OCI-LY7 (cell line): Measurements from ENCODE around the gene MED27. TPM values are rescaled to one million over a fixed set of nuclear protein-coding genes. Genes with fewer than 3 reads are reported as not detected.

Source experiments
- BruUV-seq: library from RNA; stranded (reverse); fragments of 400-500 nt; replicated peaks from 2 replicates; lab custom pipeline; 2021; lab: Mats Ljungman, UMichigan
- CTCF ChIA-PET: fragments of 300-600 bp; sonication (Branson Sonifier 250); formaldehyde crosslinking; loops from one replicate; lab custom pipeline; 2022; ENCODE audit warnings: antibody characterized with exemption; ENCODE audit not compliant: unreplicated experiment; lab: Charles Lee
- POLR2A ChIA-PET: fragments of 300-600 bp; sonication (Branson Sonifier 250); formaldehyde crosslinking; loops from one replicate; lab custom pipeline; 2022; ENCODE audit warnings: antibody characterized with exemption; lab: Charles Lee
- DNase-seq: peaks from one replicate; pipeline ENCODE4 v3.0.0-alpha.2; 2015; ENCODE audit warnings: low spot score
- H2AFZ ChIP-seq: fragments of 200-600 bp; sonication (generic), shearing (Covaris generic); 2 replicates; pipeline ENCODE4 v1.6.1; 2014; ENCODE audit warnings: mild to moderate bottlenecking, antibody characterized with exemption, low read length, moderate library complexity
- H3K27ac ChIP-seq: fragments of 200-600 bp; sonication (generic); 2 replicates; pipeline ENCODE4 v1.5.1; 2014; ENCODE audit warnings: mixed run types, low read depth, mild to moderate bottlenecking, moderate library complexity, low read length, inconsistent platforms; ENCODE audit not compliant: poor library complexity, severe bottlenecking
- H3K36me3 ChIP-seq: fragments of 200-600 bp; sonication (generic); 2 replicates; pipeline ENCODE4 v1.6.1; 2014; ENCODE audit warnings: mild to moderate bottlenecking, antibody characterized with exemption, low read length, moderate library complexity, mixed read lengths; ENCODE audit not compliant: insufficient read depth
- H3K4me1 ChIP-seq: fragments of 200-600 bp; sonication (generic); 2 replicates; pipeline ENCODE4 v1.5.1; 2014; ENCODE audit warnings: mild to moderate bottlenecking, low read length; ENCODE audit not compliant: insufficient read depth, poor library complexity, severe bottlenecking
- H3K4me2 ChIP-seq: fragments of 200-600 bp; sonication (generic); 2 replicates; pipeline ENCODE4 v1.6.1; 2014; ENCODE audit warnings: mild to moderate bottlenecking, low read length
- H3K4me3 ChIP-seq: fragments of 200-600 bp; sonication (generic); 2 replicates; pipeline ENCODE4 v1.5.1; 2014; ENCODE audit warnings: mild to moderate bottlenecking, low read depth, low read length; ENCODE audit not compliant: poor library complexity, severe bottlenecking
- H3K79me2 ChIP-seq: fragments of 200-600 bp; sonication (generic); 2 replicates; pipeline ENCODE4 v1.6.1; 2016; ENCODE audit warnings: low read depth, mild to moderate bottlenecking, low read length, moderate library complexity, mixed read lengths; ENCODE audit not compliant: insufficient read depth
- H3K9me2 ChIP-seq: fragments of 200-600 bp; sonication (generic); 2 replicates; pipeline ENCODE4 v1.6.1; 2016; ENCODE audit warnings: mild to moderate bottlenecking, low read length, mixed read lengths; ENCODE audit not compliant: insufficient read depth
- H3K9me3 ChIP-seq: fragments of 200-600 bp; sonication (generic); 2 replicates; pipeline ENCODE4 v1.6.1; 2014; ENCODE audit warnings: mild to moderate bottlenecking, mixed run types, low read length, mixed read lengths
- H4K20me1 ChIP-seq: fragments of 200-600 bp; sonication (generic); 2 replicates; pipeline ENCODE4 v1.6.1; 2014; ENCODE audit warnings: mild to moderate bottlenecking, antibody characterized with exemption, low read length, moderate library complexity, mixed read lengths; ENCODE audit not compliant: insufficient read depth
- CTCF ChIP-seq: fragments of 200-600 bp; sonication (generic); conservative IDR thresholded peaks from 2 replicates; pipeline ENCODE4 v1.5.1; 2014; ENCODE audit warnings: mild to moderate bottlenecking, antibody characterized with exemption, low read length, moderate library complexity, mixed read lengths
- EZH2phosphoT487 ChIP-seq: fragments of 200-600 bp; sonication (generic); IDR thresholded peaks from 2 replicates; pipeline ENCODE4 v1.6.1; 2018; ENCODE audit warnings: low read depth, borderline replicate concordance, mild to moderate bottlenecking, mixed run types, antibody characterized with exemption, low read length, moderate library complexity, mixed read lengths
- intact Hi-C: fragments of 100-400 bp; cut with micrococcal nuclease; formaldehyde crosslinking; loops from one replicate; pipeline ENCODE4 v1.10.0; 2022; ENCODE audit not compliant: unreplicated experiment
- total RNA-seq, 2 experiments: library from RNA; depleted of rRNA in 1 of 2; stranded (reverse); fragments of >200 nt in 1 of 2; shearing (Covaris generic) in 1 of 2; gene quantifications; 2 replicates each; pipeline ENCODE4 v1.2.3, GENCODE V29; 2014 to 2022

The MED27 gene
- total RNA-seq, 2 experiments from 2014 or later = 23.1 to 32.6 TPM

- TF ChIP-seq EZH2phosphoT487 (no peak), CTCF (no peak)
- peaks cover 18% of the 10 kb centered on the region for H3K4me1 ChIP-seq
- ChIA-PET CTCF (no interaction called here), POLR2A (interaction anchor here (0.6 kb wide), 2 partner anchors 113 to 164 kb away, joined by 3 read pairs; no protein-coding TSS in a partner anchor)
- H3K27ac ChIP-seq = no peak overlapping the region
- BruUV-seq = no TSS peak
- no peaks in the 10 kb centered on the region for H3K9me3 ChIP-seq
- H2AFZ ChIP-seq = no peak overlapping the region
- H3K36me3 ChIP-seq = 0 out of 2 replicates have a peak, but pooled peaks cover 3% of the 10 kb centered on the region
- no peak overlapping the region for H3K4me3 ChIP-seq
- H4K20me1 ChIP-seq = no peaks in the 10 kb centered on the region
- intact Hi-C loops = no loop called here
- H3K79me2 ChIP-seq = peaks cover 15% of the 10 kb centered on the region; the same call in 1 of the 2 replicates
- H3K9me2 ChIP-seq = no peaks in the 10 kb centered on the region
- no peak overlapping the region for H3K4me2 ChIP-seq
- no peak for DNase-seq
Observed at GRCh38 chr9:132082188-132082587, 2.5 kb upstream of the MED27 start.

- Histone ChIP-seq H4K20me1 (no peaks in the 10 kb centered on the region), H3K9me3 (no peaks in the 10 kb centered on the region), H3K4me3 (peak overlapping the region; percentile 97), H2AFZ (peak overlapping the region; percentile 98; the same call in 1 of the 2 replicates), H3K4me1 (peaks cover 18% of the 10 kb centered on the region), H3K79me2 (peaks cover 19% of the 10 kb centered on the region; the same call in 1 of the 2 replicates), H3K9me2 (no peaks in the 10 kb centered on the region), H3K36me3 (peaks cover 32% of the 10 kb centered on the region), H3K4me2 (peak overlapping the region; percentile 89), H3K27ac (no peak overlapping the region)
- no peak for DNase-seq
- ChIA-PET CTCF (no interaction called here), POLR2A (no interaction called here)
- BruUV-seq = no TSS peak
- intact Hi-C loops = no loop called here
- TF ChIP-seq EZH2phosphoT487 (no peak), CTCF (no peak)
Observed at GRCh38 chr9:132078699-132079356, 839 bp downstream of the MED27 start.
